Activated T-cell treated with anti-CD3 and anti-CD28 coated beads, Interleukin-2, amount 50 U/mL, for 24 hours (primary cell): Measurements from ENCODE around the gene USP49.

Source experiments
- DNase-seq: peaks from one replicate; pipeline ENCODE4 v3.0.0-alpha.2; 2020
- H3K27ac Mint-ChIP-seq: 2 replicates; pipeline ENCODE4 v1.8.0; 2020; ENCODE audit warnings: mild to moderate bottlenecking, mixed read lengths
- H3K27me3 Mint-ChIP-seq: 2 replicates; pipeline ENCODE4 v1.8.0; 2020; ENCODE audit warnings: mixed read lengths
- H3K36me3 Mint-ChIP-seq: 2 replicates; pipeline ENCODE4 v1.8.0; 2020; ENCODE audit warnings: low read depth, mixed read lengths
- H3K4me1 Mint-ChIP-seq: 2 replicates; pipeline ENCODE4 v1.8.0; 2020; ENCODE audit warnings: low read depth, mixed read lengths
- H3K4me3 Mint-ChIP-seq: 2 replicates; pipeline ENCODE4 v1.8.0; 2020; ENCODE audit warnings: mild to moderate bottlenecking, moderate library complexity, mixed read lengths
- H3K9me3 Mint-ChIP-seq: 2 replicates; pipeline ENCODE4 v1.8.0; 2020; ENCODE audit warnings: mixed read lengths

Gene USP49

DNA sequence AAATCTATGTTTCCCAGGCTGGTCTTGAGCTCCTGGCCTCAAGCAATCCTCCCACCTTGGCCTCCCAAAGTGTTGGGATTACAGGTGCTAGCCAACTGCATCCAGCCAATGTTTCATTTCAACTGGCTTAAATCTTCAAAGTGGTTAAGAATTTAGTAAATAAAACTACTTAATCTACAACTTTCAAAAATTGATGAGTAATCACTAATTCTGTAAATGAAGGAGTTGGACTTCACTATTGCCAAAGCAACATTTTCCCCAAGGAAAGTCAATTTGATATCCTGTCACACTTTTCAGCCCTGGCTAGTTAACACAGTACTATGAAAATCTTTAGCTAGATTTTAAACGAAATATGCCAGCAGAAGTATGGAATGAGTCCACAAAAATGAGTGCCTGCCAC is 103.9 kb downstream of the USP49 start:
- no peaks in the 10 kb centered on the region for H3K9me3 Mint-ChIP-seq
- peak overlapping the region; percentile 65 for H3K27ac Mint-ChIP-seq
- peaks cover 27% of the 10 kb centered on the region for H3K4me1 Mint-ChIP-seq
- no peaks in the 10 kb centered on the region for H3K27me3 Mint-ChIP-seq
- H3K36me3 Mint-ChIP-seq: peaks cover 86% of the 10 kb centered on the region
- H3K4me3 Mint-ChIP-seq: no peak overlapping the region
- no peak for DNase-seq

DNA sequence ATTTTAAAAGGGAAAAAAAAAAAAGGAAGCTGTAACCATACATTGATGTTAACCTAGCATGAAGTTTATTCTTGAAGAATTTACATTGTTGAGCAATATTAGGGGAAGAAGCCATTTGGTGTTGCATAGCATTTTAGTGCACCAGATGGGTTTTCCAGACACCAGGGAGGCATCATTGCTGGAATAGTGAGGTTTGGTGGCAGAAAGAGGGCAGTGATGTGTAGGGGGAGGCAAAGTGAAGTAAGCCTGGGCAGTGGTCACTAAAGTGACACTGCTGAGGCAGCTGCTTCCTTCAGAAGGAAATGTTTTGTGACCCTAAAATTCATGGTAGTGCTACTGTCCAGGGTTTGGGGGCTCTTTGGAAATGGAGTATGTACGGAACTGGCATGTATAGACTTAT is 105.1 kb downstream of the USP49 start:
- peaks cover 75% of the 10 kb centered on the region for H3K36me3 Mint-ChIP-seq

DNA sequence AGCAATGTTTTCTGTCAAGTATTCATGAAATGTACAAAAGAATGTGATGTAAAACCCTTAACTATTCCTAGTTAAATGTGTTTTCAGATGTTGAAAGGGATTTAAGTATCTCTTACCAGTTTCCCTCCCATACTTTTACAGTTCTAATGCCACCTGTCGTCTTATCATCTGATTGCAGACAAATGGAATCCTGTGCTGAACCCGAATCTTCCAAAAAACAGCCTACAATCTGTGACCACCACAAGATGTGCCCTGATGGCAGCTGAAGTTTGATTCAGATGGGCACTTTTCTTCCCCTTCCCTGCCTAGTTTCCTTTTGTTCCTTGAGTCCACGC is 105.8 kb downstream of the USP49 start:
- DNase-seq: no peak
- peak overlapping the region; percentile 96 for H3K27ac Mint-ChIP-seq
- peaks cover 68% of the 10 kb centered on the region for H3K36me3 Mint-ChIP-seq
- H3K4me3 Mint-ChIP-seq: peak overlapping the region; percentile 97
- no peaks in the 10 kb centered on the region for H3K27me3 Mint-ChIP-seq
- H3K4me1 Mint-ChIP-seq: peaks cover 29% of the 10 kb centered on the region
- H3K9me3 Mint-ChIP-seq: no peaks in the 10 kb centered on the region

More for the DNA sequence above, 105.1 kb downstream of the USP49 start:
- Mint-ChIP-seq H3K27me3 (no peaks in the 10 kb centered on the region), H3K4me3 (peak overlapping the region; percentile 50), H3K4me1 (peaks cover 31% of the 10 kb centered on the region), H3K9me3 (no peaks in the 10 kb centered on the region), H3K27ac (peak overlapping the region; percentile 96)
- no peak for DNase-seq

DNA sequence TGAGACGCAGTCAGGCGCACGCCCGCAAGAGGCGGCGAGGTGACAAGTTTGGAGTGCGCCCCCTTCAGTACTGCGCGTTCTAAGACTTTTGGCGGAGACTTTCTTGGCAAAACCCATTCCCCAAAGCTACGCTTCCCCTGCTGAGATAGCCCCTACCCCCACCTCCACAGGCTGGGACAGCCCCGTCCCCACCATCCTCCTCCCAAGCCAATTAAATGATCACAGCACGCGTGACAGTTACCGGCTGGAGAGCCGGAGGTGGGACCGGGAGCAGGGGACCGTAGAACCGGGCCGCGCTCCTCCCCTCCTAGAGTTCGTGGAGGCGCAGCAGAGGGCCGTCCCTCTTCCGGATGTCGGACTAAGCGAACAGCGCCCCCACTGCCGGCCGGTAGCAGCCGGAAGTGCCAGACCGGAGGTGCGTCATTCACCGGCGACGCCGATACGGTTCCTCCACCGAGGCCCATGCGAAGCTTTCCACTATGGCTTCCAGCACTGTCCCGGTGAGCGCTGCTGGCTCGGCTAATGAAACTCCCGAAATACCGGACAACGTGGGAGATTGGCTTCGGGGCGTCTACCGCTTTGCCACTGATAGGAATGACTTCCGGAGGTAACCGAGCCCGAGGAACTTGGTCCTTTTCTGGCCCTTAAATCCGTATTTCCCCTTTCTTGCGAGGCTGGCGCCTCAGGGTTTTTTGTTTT is 107.8 kb downstream of the USP49 start, which contains the start of gene TOMM6:
Gene TOMM6, plus strand, starts transcription at position 476 of the 699 bp plus-strand sequence. Its CDS starts 4 bp downstream, at position 480.
- no peaks in the 10 kb centered on the region for H3K9me3 Mint-ChIP-seq
- peaks cover 53% of the 10 kb centered on the region for H3K36me3 Mint-ChIP-seq
- peak; percentile 97 for DNase-seq
- no peaks in the 10 kb centered on the region for H3K27me3 Mint-ChIP-seq
- peak within 1 kb of the TSS; percentile 97 for H3K4me3 Mint-ChIP-seq
- H3K27ac Mint-ChIP-seq: peak within 1 kb of the TSS; percentile 96
- H3K4me1 Mint-ChIP-seq: peaks cover 26% of the 10 kb centered on the region

DNA sequence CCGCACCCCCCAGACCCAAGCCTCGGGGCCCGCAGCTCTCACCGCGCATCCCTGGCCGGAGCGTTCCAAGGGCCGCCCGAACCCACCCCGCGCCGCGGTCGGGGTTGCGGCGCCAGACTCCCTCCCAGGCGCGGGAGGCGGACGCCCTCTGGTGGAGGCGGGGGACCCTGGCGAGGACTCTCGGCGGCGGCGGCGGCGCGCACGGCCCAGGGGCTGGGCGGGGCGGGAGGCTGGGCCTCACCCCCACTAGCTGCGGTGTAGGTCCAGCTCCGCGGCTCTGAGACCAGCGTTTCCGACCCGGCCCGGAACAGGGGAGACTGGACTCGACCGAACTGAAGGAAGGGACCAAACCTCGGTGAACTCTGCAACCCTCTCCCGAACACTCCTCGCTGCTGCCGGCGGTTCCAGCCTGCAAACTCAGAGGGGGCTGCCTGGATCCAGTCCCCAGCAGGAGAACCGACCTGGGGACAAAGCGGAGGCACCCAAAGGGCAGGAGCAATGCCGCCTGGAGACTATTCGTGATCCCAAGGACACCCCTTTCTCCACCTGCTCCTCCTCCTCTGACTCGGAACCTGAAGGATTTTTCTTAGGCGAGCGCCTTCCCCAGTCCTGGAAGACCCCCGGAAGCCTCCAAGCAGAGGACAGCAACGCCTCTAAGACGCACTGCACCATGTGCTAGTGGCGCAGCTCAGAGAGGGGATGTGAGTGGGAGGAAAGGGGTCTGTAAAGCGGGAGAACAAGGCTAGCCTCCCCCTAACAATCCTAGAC is 108.5 kb downstream of the USP49 start:
- H3K4me1 Mint-ChIP-seq: peaks cover 25% of the 10 kb centered on the region
- H3K27ac Mint-ChIP-seq: peak overlapping the region; percentile 96
- H3K9me3 Mint-ChIP-seq: no peaks in the 10 kb centered on the region

DNA sequence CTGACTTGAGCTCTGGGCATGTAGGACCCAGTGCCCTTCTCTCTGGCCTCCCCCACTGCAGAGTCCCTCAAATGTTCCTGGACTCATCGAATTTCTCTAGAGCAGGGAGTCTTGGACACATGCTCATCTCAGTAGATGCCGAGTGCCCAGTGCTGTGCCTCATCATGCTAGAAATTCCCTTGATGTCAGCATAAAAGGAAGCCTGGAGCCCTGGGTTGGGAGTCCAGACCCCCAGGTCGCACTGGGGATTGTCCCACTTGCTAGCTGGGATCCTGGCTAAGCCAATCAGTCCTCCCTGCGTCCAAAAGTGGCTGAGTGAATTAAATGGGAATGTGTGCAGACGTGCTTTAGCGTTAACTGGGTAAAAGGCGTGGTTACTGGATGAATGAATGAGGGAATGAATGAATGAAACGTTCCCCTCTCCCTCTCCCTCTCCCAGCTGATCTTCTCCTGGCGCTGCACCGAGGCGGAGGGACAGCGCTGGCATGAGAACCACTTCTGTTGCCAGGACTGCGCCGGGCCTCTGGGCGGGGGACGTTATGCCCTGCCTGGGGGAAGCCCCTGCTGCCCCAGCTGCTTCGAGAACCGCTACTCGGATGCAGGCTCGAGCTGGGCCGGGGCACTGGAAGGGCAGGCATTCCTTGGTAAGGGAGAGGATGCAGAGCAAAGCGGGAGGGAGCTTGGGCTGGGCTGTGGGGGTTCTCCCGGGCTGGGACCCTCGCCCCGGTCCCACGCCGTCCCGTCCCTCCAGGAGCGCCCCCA is 109.3 kb downstream of the USP49 start:
- H3K4me1 Mint-ChIP-seq: peaks cover 27% of the 10 kb centered on the region
- peaks cover 40% of the 10 kb centered on the region for H3K36me3 Mint-ChIP-seq
- DNase-seq: no peak
- H3K9me3 Mint-ChIP-seq: no peaks in the 10 kb centered on the region
- peak overlapping the region; percentile 52 for H3K27ac Mint-ChIP-seq
- H3K4me3 Mint-ChIP-seq: peak overlapping the region; percentile 97
- peaks cover 10% of the 10 kb centered on the region for H3K27me3 Mint-ChIP-seq

More for the DNA sequence above, 108.5 kb downstream of the USP49 start:
- Mint-ChIP-seq H3K4me3 (peak overlapping the region; percentile 97), H3K27me3 (peaks cover 3% of the 10 kb centered on the region), H3K36me3 (peaks cover 46% of the 10 kb centered on the region)
- peak; percentile 94 for DNase-seq

DNA sequence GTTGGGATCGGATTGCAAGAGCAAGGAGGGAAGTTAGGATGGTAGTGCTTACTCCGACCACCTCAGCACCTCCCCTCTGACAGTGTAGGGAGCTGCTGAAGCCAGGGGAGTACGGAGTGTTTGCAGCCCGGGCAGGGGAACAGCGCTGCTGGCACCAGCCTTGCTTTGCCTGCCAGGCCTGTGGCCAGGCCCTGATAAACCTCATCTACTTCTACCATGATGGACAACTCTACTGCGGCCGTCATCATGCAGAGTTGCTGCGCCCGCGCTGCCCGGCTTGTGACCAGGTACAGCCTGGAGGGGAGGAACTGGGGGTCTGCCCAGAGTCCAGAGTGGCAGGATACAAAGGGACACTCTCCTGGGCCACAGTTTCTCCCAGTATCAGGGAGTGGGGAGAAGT is 109.9 kb downstream of the USP49 start:
- Mint-ChIP-seq H3K4me3 (peak overlapping the region; percentile 97), H3K27ac (no peak overlapping the region), H3K4me1 (peaks cover 25% of the 10 kb centered on the region), H3K27me3 (peaks cover 10% of the 10 kb centered on the region), H3K9me3 (no peaks in the 10 kb centered on the region), H3K36me3 (peaks cover 34% of the 10 kb centered on the region)
- no peak for DNase-seq

DNA sequence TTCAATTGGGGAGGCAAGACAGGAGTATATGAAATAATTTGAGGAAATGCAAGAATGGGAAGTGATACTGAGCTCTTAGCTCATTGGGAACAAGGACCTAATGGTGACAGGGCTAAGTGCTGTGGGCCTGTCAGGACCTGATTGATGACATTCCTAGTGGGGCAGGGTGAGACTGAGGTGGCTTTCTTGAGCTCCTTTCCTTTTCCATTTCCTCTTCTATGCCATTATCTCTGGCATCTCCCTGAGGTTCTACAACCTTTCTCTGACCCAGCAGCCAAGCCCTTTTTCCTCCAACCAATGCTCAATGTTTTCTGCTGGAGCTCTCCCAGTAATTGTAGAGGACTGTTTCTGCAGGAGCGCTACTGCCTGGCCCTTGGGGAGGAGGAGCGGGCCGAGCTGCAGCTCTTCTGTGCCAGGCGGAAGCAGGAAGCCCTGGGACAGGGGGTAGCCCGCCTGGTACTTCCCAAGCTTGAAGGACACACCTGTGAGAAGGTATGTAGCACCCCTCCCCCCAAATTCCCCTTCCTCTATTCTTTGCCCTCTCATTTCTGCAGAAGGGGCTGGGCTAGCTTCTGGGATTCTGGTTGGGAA is 110.5 kb downstream of the USP49 start:
- Mint-ChIP-seq H3K27me3 (peaks cover 10% of the 10 kb centered on the region), H3K36me3 (peaks cover 30% of the 10 kb centered on the region), H3K4me1 (peaks cover 21% of the 10 kb centered on the region), H3K4me3 (peak overlapping the region; percentile 41), H3K27ac (no peak overlapping the region), H3K9me3 (no peaks in the 10 kb centered on the region)
- DNase-seq: no peak

DNA sequence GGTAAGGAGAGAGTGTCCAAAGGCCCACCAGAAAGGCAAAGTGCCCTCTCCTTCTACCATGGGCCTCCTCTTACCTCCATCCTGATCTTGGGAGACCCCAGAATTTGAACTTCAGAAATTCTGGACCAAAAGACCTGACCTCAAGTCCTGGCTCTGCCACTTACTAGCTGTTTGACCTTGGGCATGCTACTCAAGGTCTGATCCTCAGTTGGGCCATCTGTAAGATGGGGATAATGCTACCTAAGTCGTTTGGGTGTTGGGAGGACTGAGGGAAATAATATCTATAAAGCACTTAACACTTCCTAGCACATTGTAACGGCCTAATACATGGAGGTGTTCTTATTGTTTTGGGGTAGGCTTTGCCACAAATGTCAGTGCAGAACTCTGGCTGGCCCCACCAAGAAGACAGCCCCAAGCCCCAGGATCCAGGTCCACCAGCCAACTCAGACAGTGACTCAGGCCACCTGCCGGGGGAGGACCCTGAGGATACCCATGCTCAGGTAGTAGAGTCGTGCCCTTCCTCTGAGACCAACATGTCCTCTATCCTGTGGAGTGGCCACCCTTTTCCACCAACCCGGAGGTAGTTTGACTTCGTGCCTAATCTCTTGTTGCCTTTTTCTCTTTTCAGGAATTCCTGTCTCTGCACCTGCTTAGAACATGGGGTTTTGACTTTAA is 111.9 kb downstream of the USP49 start:
- Mint-ChIP-seq H3K27me3 (peaks cover 10% of the 10 kb centered on the region), H3K27ac (no peak overlapping the region), H3K9me3 (no peaks in the 10 kb centered on the region), H3K4me1 (peaks cover 17% of the 10 kb centered on the region), H3K36me3 (peaks cover 19% of the 10 kb centered on the region), H3K4me3 (no peak overlapping the region)
- DNase-seq: no peak

DNA sequence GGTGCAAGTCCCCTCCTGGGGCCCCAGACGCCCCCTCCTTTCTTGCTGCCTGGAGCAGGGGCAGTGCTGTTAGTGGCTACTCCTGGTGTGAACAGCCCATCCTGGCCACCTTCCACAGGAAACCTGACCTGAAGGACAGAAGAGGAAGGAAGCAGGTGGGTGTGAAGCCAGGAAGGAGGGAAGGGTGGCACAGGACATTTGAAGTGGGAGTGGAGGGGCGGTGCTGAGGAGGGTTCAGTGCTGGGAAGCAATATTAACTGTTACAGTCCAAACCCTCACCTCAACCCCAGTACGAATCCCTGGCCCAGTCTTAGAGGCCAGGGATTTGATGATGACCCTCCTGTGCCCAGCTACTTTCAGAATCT is 113.8 kb downstream of the USP49 start:
- Mint-ChIP-seq H3K4me1 (peaks cover 19% of the 10 kb centered on the region), H3K27me3 (peaks cover 10% of the 10 kb centered on the region), H3K27ac (no peak overlapping the region), H3K4me3 (peak overlapping the region; percentile 85), H3K9me3 (no peaks in the 10 kb centered on the region), H3K36me3 (peaks cover 11% of the 10 kb centered on the region)
- no peak for DNase-seq

DNA sequence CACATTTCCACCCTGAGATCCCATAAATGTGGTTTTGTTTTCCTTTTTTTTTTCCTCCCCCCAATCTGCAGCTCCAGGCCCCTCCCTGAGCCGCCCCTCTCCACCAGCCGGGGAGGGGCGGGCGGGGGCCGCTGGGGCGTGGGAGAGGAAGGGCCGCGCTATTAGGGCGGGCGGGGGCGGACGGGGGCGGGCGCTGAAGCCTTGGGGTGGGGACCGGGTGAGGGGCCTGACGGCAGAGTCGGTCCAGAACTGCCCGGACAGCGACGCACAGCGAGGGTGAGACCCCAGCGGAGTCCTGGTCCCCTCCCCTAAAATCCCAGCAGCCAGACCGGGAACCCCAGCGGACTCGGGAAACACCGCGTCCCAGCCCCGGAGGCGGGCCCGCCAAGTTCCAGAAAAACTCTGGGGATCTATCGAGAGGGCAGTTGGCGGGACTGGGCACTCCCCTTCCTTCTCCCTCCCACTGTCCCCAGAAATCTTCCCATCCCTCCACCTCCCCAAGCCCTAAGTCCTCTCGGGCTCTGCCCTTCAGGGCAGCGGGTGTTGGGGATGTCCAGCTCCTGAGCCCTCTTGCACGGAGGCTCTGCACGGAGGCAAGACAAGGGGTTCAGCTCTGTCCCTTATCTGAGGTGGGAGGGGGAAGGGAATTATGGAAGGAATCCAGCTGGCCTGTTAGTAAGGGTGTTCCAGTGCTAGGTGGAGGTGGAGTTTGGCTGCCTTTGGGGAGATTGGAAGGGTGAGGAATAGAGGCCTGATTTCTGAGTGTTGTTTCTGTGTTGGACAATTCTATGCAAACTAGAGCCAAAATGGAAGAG is 114.4 kb downstream of the USP49 start, which contains the start of gene PRICKLE4:
Gene PRICKLE4, plus strand, starts transcription at position 232 of the 815 bp plus-strand sequence. CDS start 2,692 bp downstream, outside the sequence.
- Mint-ChIP-seq H3K27me3 (peaks cover 10% of the 10 kb centered on the region), H3K4me3 (peak within 1 kb of the TSS; percentile 85)
- peak; percentile 37 for DNase-seq

DNA sequence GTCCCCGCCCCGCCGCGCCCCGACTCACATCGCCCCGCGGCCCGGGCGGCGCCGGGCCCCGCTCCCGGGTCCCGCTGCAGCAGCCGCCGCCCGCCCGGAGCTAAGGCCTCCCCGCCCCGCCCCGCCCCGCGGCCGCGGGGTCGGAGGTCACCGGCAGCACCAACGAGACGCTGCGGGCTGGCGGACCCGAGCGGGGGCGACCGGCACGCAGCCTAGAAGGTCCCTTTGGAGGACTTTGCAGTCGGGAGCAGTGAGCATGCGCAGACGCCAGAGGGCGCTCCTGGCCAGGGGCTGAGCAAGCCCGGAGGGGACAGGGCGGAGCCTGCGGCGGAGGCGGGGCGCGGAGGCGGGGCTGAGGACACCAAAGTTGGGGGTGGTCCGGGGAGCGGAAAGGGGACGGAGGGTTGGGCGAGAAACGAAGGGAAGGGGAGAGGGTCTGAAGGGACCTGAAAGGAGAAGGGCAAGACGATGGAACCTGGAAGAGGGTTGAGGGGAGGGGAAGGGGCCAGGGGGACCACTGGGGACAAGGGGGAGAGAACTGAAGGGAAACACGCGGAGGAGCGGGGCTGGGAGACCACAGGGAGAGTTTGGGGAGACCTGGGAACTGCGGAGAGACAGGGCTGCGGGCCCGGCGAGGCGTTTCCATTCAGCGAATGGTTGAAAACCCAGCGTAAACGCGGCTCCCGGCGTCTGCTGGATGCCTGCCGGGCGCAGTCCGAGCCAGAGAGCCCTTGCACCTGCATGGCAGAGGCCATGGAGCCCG is 115.2 kb downstream of the USP49 start, which contains the start of gene FRS3:
Gene FRS3, minus strand, starts transcription at position 113 of the 763 bp plus-strand sequence. CDS start 2,913 bp downstream, outside the sequence.
- H3K4me1 Mint-ChIP-seq: peaks cover 14% of the 10 kb centered on the region
- H3K9me3 Mint-ChIP-seq: no peaks in the 10 kb centered on the region
- peak; percentile 100 for DNase-seq
- H3K36me3 Mint-ChIP-seq: peaks cover 21% of the 10 kb centered on the region
- H3K27ac Mint-ChIP-seq: peak within 1 kb of the TSS; percentile 84
- peaks cover 10% of the 10 kb centered on the region for H3K27me3 Mint-ChIP-seq
- H3K4me3 Mint-ChIP-seq: peak within 1 kb of the TSS; percentile 89

More for the DNA sequence above, 114.4 kb downstream of the USP49 start, which contains the start of gene PRICKLE4:
- Mint-ChIP-seq H3K36me3 (peaks cover 13% of the 10 kb centered on the region), H3K4me1 (peaks cover 15% of the 10 kb centered on the region), H3K9me3 (no peaks in the 10 kb centered on the region), H3K27ac (peak within 1 kb of the TSS; percentile 82)
